ENCODE measurements around the gene OXLD1. TPM values are rescaled to one million over a fixed set of nuclear protein-coding genes. Genes with fewer than 3 reads are reported as not detected.

The OXLD1 gene
- total and polyA plus RNA-seq, 2 experiments from 2014 or later, result 48.5 to 49.3 TPM

DNA sequence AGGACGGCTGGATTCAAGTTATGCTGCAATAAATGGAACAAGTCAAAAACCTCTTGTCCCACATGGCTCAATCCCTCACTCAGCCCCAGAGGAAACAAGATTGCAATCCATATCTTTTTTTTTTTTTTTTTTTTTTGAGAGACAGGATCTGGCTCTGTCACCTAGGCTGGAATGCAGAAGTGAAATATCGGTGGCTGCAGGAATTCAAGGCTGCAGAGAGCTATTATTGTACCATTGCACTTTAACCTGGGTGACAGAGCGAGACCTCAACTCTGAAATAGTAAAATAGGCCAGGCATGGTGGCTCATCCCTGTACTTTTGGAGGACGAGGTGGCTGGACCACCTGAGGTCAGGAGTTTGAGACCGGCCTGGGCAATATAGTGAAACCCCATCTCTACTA, 7.4 kb downstream of the OXLD1 start:
- Histone ChIP-seq H3K27ac (no peak overlapping the region), H3K27me3 (replicated peaks; ENCODE audit: insufficient read depth) (no peaks in the 10 kb centered on the region), H3K9me2 (ENCODE audit: insufficient read depth) (no peaks in the 10 kb centered on the region), H4K20me1 (ENCODE audit: insufficient read depth) (no peaks in the 10 kb centered on the region), H3K36me3 (ENCODE audit: low read depth) (no peaks in the 10 kb centered on the region), H3K4me1 (ENCODE audit: insufficient read depth) (no peaks in the 10 kb centered on the region), H3K9me3 (ENCODE audit: low read depth) (no peaks in the 10 kb centered on the region), H2AFZ (no peak overlapping the region), H3K4me2 (ENCODE audit: unreplicated experiment) (no peak overlapping the region), H3K79me2 (ENCODE audit: insufficient read depth) (no peaks in the 10 kb centered on the region), H3K4me3 (no peak overlapping the region), H3F3A (ENCODE audit: insufficient read depth) (no peaks in the 10 kb centered on the region), H3K9ac (no peak overlapping the region)
- DNase-seq, result no peak
- no peak for TF ChIP-seq EZH2 (IDR thresholded peaks at IDR 0.05; ENCODE audit: insufficient read depth, poor library complexity, severe bottlenecking)
- 92% methylated on average over 5 of the region's 5 CpGs for WGBS, 2 experiments (ENCODE audit: low coverage in 1 of 2, low lambda C conversion rate in 2 of 2, missing lambda C conversion rate in 2 of 2)
- in situ Hi-C loops (cut with MboI), result loop anchor here (10.0 kb wide), 1 partner anchor 64 kb away; no protein-coding TSS in a partner anchor

DNA sequence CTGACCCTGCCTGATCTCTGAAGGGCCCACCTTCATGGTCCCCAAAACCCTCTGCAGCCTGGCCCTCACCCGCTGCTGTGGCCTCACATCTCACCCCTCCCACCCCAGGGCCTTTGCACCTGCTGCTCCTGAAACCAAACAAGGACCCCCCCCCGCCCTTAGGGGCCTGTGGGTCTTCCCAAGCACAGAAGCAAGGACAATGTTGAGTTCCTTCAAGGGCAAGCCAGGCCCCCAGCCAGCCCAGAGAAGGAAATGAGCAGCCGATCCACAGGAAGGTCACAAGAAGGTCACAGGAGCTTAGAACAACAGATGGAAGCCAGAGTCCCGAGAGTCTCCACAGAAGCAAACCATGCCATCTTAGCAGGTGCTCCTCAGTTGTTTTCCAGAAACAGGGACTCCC, 9.6 kb downstream of the OXLD1 start:
- no peaks in the 10 kb centered on the region for H3K9me3 ChIP-seq (ENCODE audit: low read depth)
- no peak for DNase-seq
- no peaks in the 10 kb centered on the region for H3F3A ChIP-seq (ENCODE audit: insufficient read depth)
- no peaks in the 10 kb centered on the region for H4K20me1 ChIP-seq (ENCODE audit: insufficient read depth)
- TF ChIP-seq EZH2phosphoT487 (IDR thresholded peaks at IDR 0.05; ENCODE audit: insufficient read depth, low read depth) (no peak), EZH2 (IDR thresholded peaks at IDR 0.05; ENCODE audit: insufficient read depth, poor library complexity, severe bottlenecking) (no peak)
- H2AFZ ChIP-seq, result no peak overlapping the region
- no peaks in the 10 kb centered on the region for H3K36me3 ChIP-seq (ENCODE audit: low read depth)
- H3K9me2 ChIP-seq (ENCODE audit: insufficient read depth), result no peaks in the 10 kb centered on the region
- H3K79me2 ChIP-seq (ENCODE audit: insufficient read depth), result no peaks in the 10 kb centered on the region
- no peak overlapping the region for H3K27ac ChIP-seq
- no peaks in the 10 kb centered on the region for H3K4me1 ChIP-seq (ENCODE audit: insufficient read depth)
- H3K9ac ChIP-seq, result no peak overlapping the region
- H3K4me2 ChIP-seq (ENCODE audit: unreplicated experiment), result no peak overlapping the region
- H3K27me3 ChIP-seq (replicated peaks; ENCODE audit: insufficient read depth), result no peaks in the 10 kb centered on the region
- H3K4me3 ChIP-seq, result no peak overlapping the region
- in situ Hi-C loops (cut with MboI), result loop anchor here (10.0 kb wide), 1 partner anchor 62 kb away; no protein-coding TSS in a partner anchor
- 55 to 63% methylated on average over 4 of the region's 4 CpGs for WGBS, 2 experiments (ENCODE audit: low coverage in 1 of 2, low lambda C conversion rate in 2 of 2, missing lambda C conversion rate in 2 of 2)

DNA sequence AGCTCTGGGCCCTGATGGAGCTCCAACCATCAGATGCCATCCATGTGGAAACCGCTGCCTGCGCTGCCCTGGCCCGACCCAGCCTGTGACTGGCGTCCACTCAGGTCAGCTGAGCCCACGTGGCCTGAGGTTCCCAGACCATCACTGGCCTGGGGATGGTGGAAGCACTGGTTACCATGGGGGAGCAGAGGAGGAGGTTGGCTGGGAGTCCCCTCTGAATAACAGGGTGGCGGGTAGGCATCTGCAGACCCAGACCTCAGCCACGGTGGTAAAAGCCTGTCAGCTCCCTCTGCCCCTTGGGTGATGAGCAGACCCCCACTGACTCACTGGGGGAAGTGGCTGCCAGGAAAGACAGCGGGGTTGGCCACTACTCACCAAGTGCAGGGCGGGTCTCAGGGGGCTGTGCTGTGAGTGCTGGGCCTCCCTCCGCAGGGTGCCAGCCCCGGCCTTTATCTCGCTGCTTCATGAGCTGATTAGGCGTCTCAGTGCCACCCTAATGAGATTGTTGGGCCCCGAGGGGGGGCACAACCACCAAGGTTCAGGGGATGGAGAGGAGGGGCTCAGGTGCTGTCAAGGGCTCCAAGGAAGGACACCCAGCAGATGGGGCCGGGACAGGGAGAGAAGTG, 10.2 kb downstream of the OXLD1 start, which contains the start of gene PDE6G:
PDE6G (minus strand) TSS at position 425 of the 626 bp plus-strand sequence. CDS start 3,237 bp downstream, outside the sequence.
- TF ChIP-seq EZH2phosphoT487 (IDR thresholded peaks at IDR 0.05; ENCODE audit: insufficient read depth, low read depth) (no peak), EZH2 (IDR thresholded peaks at IDR 0.05; ENCODE audit: insufficient read depth, poor library complexity, severe bottlenecking) (no peak)
- H3K4me1 ChIP-seq (ENCODE audit: insufficient read depth), result 0 out of 2 replicates have a peak, but pooled peaks cover 3% of the 10 kb centered on the region
- WGBS, 2 experiments (ENCODE audit: low coverage in 1 of 2, low lambda C conversion rate in 2 of 2, missing lambda C conversion rate in 2 of 2), result 84 to 85% methylated on average over 15 of the region's 15 CpGs
- H3K4me2 ChIP-seq (ENCODE audit: unreplicated experiment), result no peak within 1 kb of the TSS
- no peaks in the 10 kb centered on the region for H3F3A ChIP-seq (ENCODE audit: insufficient read depth)
- H3K9me3 ChIP-seq (ENCODE audit: low read depth), result no peaks in the 10 kb centered on the region
- H4K20me1 ChIP-seq (ENCODE audit: insufficient read depth), result no peaks in the 10 kb centered on the region
- no peaks in the 10 kb centered on the region for H3K27me3 ChIP-seq (replicated peaks; ENCODE audit: insufficient read depth)
- no peak within 1 kb of the TSS for H3K9ac ChIP-seq
- no peaks in the 10 kb centered on the region for H3K9me2 ChIP-seq (ENCODE audit: insufficient read depth)
- in situ Hi-C loops (cut with MboI), result loop anchor here (10.0 kb wide), 1 partner anchor 61 kb away; no protein-coding TSS in a partner anchor
- no peak within 1 kb of the TSS for H2AFZ ChIP-seq
- no peak within 1 kb of the TSS for H3K4me3 ChIP-seq
- H3K79me2 ChIP-seq (ENCODE audit: insufficient read depth), result no peaks in the 10 kb centered on the region
- no peak for DNase-seq
- H3K36me3 ChIP-seq (ENCODE audit: low read depth), result no peaks in the 10 kb centered on the region
- no peak within 1 kb of the TSS for H3K27ac ChIP-seq

DNA sequence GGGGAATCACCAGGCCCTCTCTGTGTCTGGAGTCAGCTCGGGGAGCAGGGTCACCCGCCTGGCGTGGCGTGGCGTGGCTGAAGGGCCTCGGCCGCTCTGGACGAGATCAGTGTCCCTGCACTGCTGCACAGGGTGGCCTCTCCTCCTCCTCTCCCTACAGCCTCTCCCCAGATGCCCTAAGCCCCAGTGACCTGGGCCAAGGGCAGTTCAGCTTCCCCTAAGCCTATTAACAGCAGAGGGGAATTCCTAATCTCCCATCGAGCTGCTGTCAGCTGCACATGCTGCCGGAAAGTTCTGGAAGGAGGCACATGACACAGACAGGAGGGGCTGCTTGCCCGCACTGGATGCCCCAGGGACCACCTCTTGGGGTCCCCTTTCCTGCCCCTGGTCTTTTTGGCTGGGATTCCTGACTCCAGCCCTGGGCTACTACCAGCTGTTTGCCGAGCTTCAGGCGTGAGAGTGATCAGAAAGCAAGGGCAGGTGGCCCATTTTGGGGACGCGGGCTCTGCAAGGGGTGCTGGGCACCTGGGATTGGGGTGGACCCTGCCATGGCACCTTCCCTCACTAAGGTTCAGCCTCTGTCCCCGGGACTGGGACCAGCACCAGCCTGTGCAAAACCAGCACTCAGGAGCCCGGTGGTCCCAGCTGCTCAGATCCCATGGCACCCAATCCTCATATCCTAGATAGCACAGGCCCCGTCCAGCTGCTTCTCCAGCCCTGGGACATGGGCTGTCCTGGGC, 10.9 kb downstream of the OXLD1 start:
- WGBS, 2 experiments (ENCODE audit: low coverage in 1 of 2, low lambda C conversion rate in 2 of 2, missing lambda C conversion rate in 2 of 2), result 74 to 76% methylated on average over 18 of the region's 18 CpGs
- in situ Hi-C loops (cut with MboI), result loop anchor here (10.0 kb wide), 1 partner anchor 61 kb away; no protein-coding TSS in a partner anchor
- DNase-seq, result no peak
- Histone ChIP-seq H3K27me3 (replicated peaks; ENCODE audit: insufficient read depth) (no peaks in the 10 kb centered on the region), H3K9me2 (ENCODE audit: insufficient read depth) (no peaks in the 10 kb centered on the region), H3K36me3 (ENCODE audit: low read depth) (no peaks in the 10 kb centered on the region), H3K9ac (no peak overlapping the region), H3K27ac (no peak overlapping the region), H3K79me2 (ENCODE audit: insufficient read depth) (no peaks in the 10 kb centered on the region), H3K4me1 (ENCODE audit: insufficient read depth) (0 out of 2 replicates have a peak, but pooled peaks cover 3% of the 10 kb centered on the region), H3K4me3 (no peak overlapping the region), H3K4me2 (ENCODE audit: unreplicated experiment) (no peak overlapping the region), H2AFZ (no peak overlapping the region), H3F3A (ENCODE audit: insufficient read depth) (no peaks in the 10 kb centered on the region), H3K9me3 (ENCODE audit: low read depth) (no peaks in the 10 kb centered on the region), H4K20me1 (ENCODE audit: insufficient read depth) (no peaks in the 10 kb centered on the region)
- TF ChIP-seq EZH2 (IDR thresholded peaks at IDR 0.05; ENCODE audit: insufficient read depth, poor library complexity, severe bottlenecking) (no peak), EZH2phosphoT487 (IDR thresholded peaks at IDR 0.05; ENCODE audit: insufficient read depth, low read depth) (no peak)
